Right renal cortex interstitium (tissue), 3 donors: Measurements from ENCODE around the gene IL27RA. TPM values are rescaled to one million over a fixed set of nuclear protein-coding genes. Genes with fewer than 3 reads are reported as not detected.

Experiments
- DNase-seq, 3 donors: peaks; one replicate each; pipeline ENCODE4 v3.0.0-alpha.2; 2013; ENCODE audit warnings: low read depth in 3 of 3, low spot score in 2 of 3
- polyA plus RNA-seq, 3 donors: library from polyadenylated mRNA; unstranded; fragments of 120-200 nt; gene quantifications; one replicate each; pipeline ENCODE4 v1.2.1, GENCODE V29; 2013; ENCODE audit not compliant: insufficient read length in 3 of 3

IL27RA gene
- polyA plus RNA-seq, 3 donors: 6.9 to 7.8 (median 7.3) TPM

DNA sequence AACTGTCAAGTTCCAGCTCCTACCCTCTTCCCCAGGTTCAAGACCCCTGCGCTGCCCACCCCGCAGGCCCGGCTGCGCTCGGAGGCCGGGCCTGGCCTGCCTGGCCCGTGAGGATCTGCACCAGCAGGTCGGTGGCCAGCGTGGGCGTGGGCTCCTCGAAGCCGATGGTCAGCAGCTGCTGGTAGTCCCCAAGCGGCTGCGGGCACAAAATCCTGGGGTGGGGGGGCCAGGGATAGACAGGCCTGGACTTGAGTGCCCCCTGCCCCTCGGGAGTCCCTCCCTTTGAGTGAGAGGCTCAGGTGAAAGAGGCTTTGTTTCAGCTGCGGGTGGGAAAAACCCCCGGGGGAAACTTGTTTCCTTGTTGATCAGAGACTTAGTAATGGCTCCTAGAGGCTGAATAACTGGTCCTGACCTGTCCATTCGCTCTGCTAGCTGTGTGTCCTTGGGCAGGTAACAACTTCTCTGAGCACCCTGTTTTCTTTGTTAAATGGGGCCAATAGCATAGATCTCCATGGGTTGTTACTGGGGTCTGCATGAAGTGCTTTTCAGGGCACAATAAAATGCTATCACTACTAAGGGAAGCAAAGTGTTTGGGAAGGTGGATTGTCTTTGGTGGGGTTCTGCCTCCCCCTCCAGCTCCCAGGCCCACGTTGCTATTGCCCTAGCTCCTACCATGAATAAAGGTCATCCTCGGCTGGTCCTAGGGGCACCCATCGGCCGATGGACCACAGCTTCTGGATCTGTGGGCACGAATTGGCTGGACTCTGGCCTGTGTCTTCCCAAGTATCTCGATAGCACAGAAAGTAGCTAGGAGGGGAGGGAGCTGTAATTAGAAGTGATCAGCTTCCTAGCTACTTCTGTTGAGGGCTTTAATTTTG, 50.5 kb downstream of the IL27RA start:
- DNase-seq: no peak

GRCh38 chr19:14082675-14082960, 51.1 kb downstream of the IL27RA start:
- DNase-seq: no peak

DNA sequence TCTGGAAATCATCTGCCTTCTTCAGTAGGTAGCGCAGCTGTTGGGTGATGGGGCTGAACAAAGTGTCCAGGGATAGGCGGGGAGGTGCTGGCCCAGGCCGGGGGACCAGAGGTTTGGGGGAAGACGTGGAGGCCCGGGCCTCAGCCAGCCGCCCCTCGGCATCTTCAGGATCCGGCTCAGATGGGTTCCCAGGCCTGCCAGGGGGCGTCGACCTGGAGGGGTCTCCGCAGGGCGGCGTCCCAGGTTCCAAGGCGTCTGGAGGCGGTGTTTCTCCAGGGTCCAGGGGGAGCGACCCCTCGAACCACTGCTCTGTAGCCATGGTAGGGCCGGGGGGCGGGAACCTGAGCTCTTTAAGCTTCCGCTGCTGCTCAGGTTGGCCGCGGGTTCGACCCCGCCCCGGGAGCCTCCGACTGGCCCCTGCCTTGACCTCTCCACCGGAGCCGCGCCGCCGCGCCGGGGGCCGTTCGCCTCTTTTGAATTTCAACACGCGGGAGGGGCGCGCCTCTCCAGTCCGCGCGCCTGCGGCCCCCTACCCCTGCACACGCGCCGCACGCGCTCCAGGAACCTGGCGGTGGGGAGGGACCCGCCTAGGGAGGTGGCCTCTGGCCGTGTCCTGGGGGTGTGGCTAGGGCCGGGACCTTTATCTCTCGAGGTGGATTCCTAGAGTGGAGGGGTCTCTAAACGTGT, 53.9 kb downstream of the IL27RA start, which contains the start of gene C19orf67:
TSS of gene C19orf67 (minus strand) at position 475 of the 687 bp plus-strand sequence. CDS start at position 319, 156 bp downstream.
- DNase-seq: no peak

- DNase-seq: no peak
Measured at GRCh38 chr19:14086098-14086497, 54.5 kb downstream of the IL27RA start.

GRCh38 chr19:14088634-14089411, 57.3 kb downstream of the IL27RA start:
- DNase-seq: no peak

GRCh38 chr19:14089412-14089661, 57.8 kb downstream of the IL27RA start:
- DNase-seq: no peak

GRCh38 chr19:14089662-14090508, 58.3 kb downstream of the IL27RA start:
- DNase-seq: no peak

GRCh38 chr19:14090509-14091080, 59.0 kb downstream of the IL27RA start, which contains the start of gene SAMD1:
TSS of gene SAMD1 (minus strand) at chr19:14090751.
- DNase-seq: peak in 1 of 3 donors; percentile 76

DNA sequence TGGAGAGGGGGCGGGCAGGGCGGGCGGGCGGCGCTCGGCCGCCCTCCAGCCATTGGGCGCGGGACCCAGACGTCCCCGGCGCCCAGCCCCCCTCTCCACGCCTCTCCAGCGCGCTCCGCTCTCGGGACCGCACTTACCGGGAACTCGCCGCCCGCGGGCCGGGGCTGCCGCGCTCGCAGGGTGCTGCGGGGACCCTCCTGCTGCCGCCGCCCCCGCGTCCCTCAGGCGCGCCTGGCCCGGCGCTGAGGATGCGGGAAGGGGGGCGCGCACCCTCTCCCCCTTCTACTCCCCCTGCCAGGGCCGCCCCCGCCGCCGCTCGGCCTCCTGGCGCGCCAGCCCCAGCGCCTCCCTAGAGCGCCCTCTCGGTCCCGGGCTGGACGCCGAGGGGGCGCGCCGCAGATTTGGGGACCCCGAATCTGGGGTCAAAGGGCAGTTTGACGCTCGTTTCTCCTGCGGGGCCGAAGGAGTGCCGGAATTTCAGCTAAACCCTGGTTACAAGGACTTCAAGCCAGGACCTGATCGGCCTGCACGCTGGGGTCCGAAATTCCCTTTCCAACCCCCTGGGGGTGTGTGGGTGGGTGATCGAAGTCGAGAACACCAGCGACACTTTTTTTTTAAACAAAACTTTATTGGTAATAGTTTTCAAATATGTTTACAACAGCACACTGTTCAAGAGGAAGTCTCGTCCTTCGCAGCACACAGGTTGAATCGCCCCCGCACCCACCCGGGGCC, 59.7 kb downstream of the IL27RA start:
- no peak for DNase-seq

DNA sequence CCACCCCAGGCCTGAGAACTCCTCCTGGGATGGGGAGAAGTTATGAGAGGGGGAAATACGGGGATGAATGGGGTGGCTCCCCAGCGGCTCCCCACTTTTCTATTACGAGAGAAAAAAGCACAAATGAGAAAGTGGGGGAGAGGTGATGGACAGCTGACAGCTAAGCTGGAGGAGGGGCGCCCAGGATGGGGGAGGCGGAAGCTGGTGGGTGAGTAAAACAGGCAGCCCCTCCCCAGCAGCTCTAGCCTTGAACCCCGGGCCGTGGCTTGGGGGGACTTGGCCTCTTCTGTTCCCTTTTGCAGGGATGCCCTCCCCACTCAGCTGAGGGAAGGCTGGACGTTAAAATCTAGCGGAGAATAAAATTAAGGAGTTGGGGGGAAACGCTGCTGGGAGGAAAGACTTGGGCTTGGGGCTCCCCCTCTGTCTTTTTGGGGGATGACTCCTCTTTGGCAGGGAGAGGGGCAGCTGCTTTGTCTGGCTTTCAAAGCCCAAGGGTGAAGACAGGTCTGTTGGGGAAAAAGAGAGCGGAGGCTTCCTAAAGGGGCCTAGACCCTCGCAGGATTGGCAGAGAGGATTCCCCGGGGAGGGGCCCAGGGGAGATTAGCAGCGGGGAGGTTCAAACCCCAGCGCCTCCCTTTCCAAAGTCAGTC, 60.4 kb downstream of the IL27RA start:
- no peak for DNase-seq

DNA sequence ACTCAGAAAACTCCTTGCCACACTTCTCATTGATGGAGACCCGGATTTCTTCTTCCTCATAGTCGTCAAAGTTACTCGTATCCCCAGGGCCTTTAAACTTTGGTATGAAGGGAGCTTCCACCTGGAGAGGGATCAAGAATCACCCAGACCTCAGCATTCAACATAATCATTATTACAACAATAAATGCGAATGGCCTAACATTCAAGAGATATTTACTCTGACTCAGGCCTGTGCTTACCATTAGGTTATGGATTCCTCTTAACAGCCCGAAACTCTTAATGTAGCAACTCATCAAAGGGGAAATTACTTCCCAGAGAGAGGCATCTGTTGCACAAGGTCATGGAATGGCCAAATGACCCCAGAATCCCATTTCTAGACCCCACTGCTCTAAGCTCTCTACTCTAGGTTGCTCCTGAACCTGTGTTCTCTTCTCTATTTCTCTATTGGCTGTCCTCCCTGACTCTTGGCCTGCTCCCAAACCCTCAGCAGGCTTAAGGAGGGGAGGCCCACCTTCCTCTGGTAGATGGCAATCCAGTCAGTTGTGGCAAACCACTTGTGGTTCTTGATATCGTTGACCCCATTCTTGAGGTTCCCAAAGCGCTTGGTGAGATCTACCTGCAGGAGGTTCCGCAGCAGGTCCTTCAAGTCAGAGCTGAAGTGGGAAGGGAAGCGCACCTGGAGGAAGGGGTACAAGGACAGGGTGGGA, 61.7 kb downstream of the IL27RA start:
- no peak for DNase-seq

- DNase-seq: no peak
Measured at GRCh38 chr19:14094854-14095253, 63.3 kb downstream of the IL27RA start.

- no peak for DNase-seq
Measured at GRCh38 chr19:14096272-14096992, 64.9 kb downstream of the IL27RA start.

GRCh38 chr19:14097532-14098151, 66.1 kb downstream of the IL27RA start:
- no peak for DNase-seq

DNA sequence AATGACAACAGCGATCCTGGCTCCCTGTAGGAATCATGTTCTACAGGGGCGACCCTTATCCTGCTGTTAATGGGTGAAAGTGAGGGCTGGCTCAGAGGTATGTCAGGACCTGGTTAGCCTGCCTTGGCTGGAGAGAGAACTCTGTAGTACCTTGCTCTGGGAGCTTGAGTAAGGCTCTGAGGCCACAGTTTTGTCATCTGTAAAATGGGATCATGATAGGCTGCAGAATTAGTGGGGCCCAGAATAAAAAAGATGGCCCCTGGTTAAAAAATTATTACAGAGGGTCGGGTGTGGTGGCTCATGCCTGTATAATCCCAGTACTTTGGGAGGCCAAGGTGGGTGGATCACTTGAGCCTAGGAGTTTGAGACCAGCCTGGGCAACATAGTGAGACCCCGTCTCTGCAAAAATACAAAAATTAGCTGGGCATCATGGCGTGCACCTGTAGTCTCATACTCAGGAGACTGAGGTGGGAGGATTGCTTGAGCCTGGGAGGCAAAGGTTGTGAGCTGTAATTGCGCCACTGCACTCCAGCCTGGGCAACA, 69.5 kb downstream of the IL27RA start:
- DNase-seq: no peak

DNA sequence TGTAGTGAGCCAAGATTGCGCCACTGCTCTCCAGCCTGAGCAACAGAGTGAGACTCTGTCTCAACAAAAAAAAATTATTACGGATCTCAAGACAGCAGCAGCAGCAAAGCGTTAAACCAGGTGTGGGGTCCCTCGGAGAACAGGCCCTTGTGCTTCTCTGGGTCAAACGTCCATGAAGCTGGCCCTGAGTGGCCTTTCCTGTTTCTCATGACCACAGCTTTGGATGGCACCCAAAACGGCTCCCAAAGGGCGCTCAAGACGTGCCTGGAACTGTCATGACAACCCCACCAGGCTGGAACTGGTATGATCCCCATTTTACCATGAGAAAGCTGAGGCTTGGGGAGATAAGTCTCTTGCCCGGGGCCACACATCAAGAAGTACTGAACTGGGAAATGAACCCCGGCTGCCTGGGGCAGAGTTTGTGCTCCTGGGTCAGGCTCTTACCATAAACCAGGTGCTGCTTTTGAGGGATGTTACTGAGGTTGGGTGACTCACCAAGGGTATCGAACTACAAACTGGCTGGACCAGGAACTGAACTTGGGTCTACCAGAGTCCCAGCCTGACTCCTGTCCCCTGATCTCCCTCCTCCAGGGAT, 70.6 kb downstream of the IL27RA start:
- no peak for DNase-seq

DNA sequence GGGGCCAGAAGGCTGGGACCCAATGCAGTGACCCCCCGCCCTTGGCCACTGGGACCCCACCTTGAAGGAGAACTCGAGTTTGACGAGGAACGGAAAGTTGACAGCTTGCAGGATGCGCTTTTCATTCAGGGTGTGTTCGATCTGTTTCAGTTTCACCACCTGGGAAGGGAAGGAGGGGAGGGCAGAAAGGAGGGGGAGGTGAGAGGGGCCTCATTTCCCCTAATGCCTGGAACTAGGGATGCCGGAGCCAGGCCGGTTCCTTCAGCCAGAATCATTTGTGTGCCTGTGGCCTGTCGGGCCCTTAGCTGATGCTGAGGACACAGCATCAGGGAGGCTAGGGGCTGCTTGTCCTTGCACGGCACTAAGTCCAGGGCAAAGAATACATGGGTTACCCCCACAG, 71.2 kb downstream of the IL27RA start:
- DNase-seq: no peak
